Colonic mucosa (tissue), 4 donors: ENCODE data around the gene SPRED1. TPM values are rescaled to one million over a fixed set of nuclear protein-coding genes. Genes with fewer than 3 reads are reported as not detected.

Source experiments
- DNase-seq: peaks from one replicate; pipeline ENCODE4 v3.0.0-alpha.2; 2020
- H3K27ac ChIP-seq: fragments of 200-600 bp; one replicate; pipeline ENCODE4 v1.8.0; 2021
- H3K27me3 ChIP-seq: fragments of 200-600 bp; one replicate; pipeline ENCODE4 v1.8.0; 2021
- H3K36me3 ChIP-seq: fragments of 200-600 bp; one replicate; pipeline ENCODE4 v1.8.0; 2021
- H3K4me1 ChIP-seq: fragments of 200-600 bp; one replicate; pipeline ENCODE4 v1.8.0; 2021; ENCODE audit warnings: mild to moderate bottlenecking
- H3K4me3 ChIP-seq: fragments of 200-600 bp; one replicate; pipeline ENCODE4 v1.8.0; 2021
- H3K9ac ChIP-seq, 2 donors: one replicate each; pipeline ENCODE4 v1.7.0; 2013; ENCODE audit warnings: control low read depth in 2 of 2, low read depth in 2 of 2, low read length in 2 of 2
- H3K9me3 ChIP-seq: fragments of 200-600 bp; one replicate; pipeline ENCODE4 v1.8.0; 2021
- CTCF ChIP-seq: fragments of 200-600 bp; IDR thresholded peaks from one replicate; pipeline ENCODE4 v1.8.0; 2022; ENCODE audit warnings: antibody characterized with exemption, mild to moderate bottlenecking
- intact Hi-C: fragments of 100-400 bp; cut with DNase I; formaldehyde crosslinking; loops from one replicate; pipeline ENCODE4 v1.14.1; 2022
- total RNA-seq, 2 donors: library from RNA; stranded (reverse); fragmentation: NEBNext Ultra II Directional in 1 of 2; extraction: Animal tissue kit (Norgen Biotek cat#: 25700) in 1 of 2; gene quantifications; one replicate each; pipeline ENCODE4 v1.2.1, GENCODE V29; 2021
- donor health status: healthy.
- donor health status: DM: no; HTN: no; CAD: no.
- donor health status: DM: no; HTN: no; CAD: no.

The SPRED1 gene
- total RNA-seq, 2 donors from 2014 or later = 26.8 to 28.0 TPM

GRCh38 chr15:38283010-38283409 is 30.4 kb downstream of the SPRED1 start:
- DNase-seq = no peak
- H3K9me3 ChIP-seq = no peaks in the 10 kb centered on the region
- H3K36me3 ChIP-seq = no peaks in the 10 kb centered on the region
- no peak for TF ChIP-seq CTCF
- H3K4me1 ChIP-seq = no peaks in the 10 kb centered on the region
- H3K27me3 ChIP-seq = no peaks in the 10 kb centered on the region
- H3K27ac ChIP-seq = no peak overlapping the region
- no peak overlapping the region for H3K4me3 ChIP-seq
- no peak overlapping the region for H3K9ac ChIP-seq
- intact Hi-C loops = no loop called here

- H3K9me3 ChIP-seq = no peaks in the 10 kb centered on the region
- no peak for TF ChIP-seq CTCF
- DNase-seq = no peak
- no peaks in the 10 kb centered on the region for H3K36me3 ChIP-seq
- no peaks in the 10 kb centered on the region for H3K4me1 ChIP-seq
- no peak overlapping the region for H3K4me3 ChIP-seq
- H3K27me3 ChIP-seq = no peaks in the 10 kb centered on the region
- H3K9ac ChIP-seq = no peak overlapping the region
- intact Hi-C loops = no loop called here
- no peak overlapping the region for H3K27ac ChIP-seq
These were observed 32.8 kb downstream of the SPRED1 start for GRCh38 chr15:38285456-38285855.

GRCh38 chr15:38294126-38294525 is 41.5 kb downstream of the SPRED1 start:
- no peaks in the 10 kb centered on the region for H3K9me3 ChIP-seq
- H3K9ac ChIP-seq = no peak overlapping the region
- H3K4me1 ChIP-seq = no peaks in the 10 kb centered on the region
- TF ChIP-seq CTCF = no peak
- no peak overlapping the region for H3K4me3 ChIP-seq
- intact Hi-C loops = no loop called here
- no peaks in the 10 kb centered on the region for H3K27me3 ChIP-seq
- H3K36me3 ChIP-seq = no peaks in the 10 kb centered on the region
- DNase-seq = no peak
- no peak overlapping the region for H3K27ac ChIP-seq

- H3K9me3 ChIP-seq = no peaks in the 10 kb centered on the region
- no peak overlapping the region for H3K27ac ChIP-seq
- TF ChIP-seq CTCF = no peak
- H3K27me3 ChIP-seq = no peaks in the 10 kb centered on the region
- H3K36me3 ChIP-seq = no peaks in the 10 kb centered on the region
- DNase-seq = no peak
- H3K9ac ChIP-seq = no peak overlapping the region
- no peaks in the 10 kb centered on the region for H3K4me1 ChIP-seq
- H3K4me3 ChIP-seq = no peak overlapping the region
- intact Hi-C loops = no loop called here
These were observed 45.2 kb downstream of the SPRED1 start for GRCh38 chr15:38297623-38298388.

GRCh38 chr15:38299216-38299615 is 46.6 kb downstream of the SPRED1 start:
- intact Hi-C loops = no loop called here
- Histone ChIP-seq H3K36me3 (no peaks in the 10 kb centered on the region), H3K4me1 (no peaks in the 10 kb centered on the region), H3K9ac (no peak overlapping the region), H3K9me3 (no peaks in the 10 kb centered on the region), H3K4me3 (no peak overlapping the region), H3K27ac (no peak overlapping the region), H3K27me3 (no peaks in the 10 kb centered on the region)
- no peak for DNase-seq
- no peak for TF ChIP-seq CTCF
